WTC11 (cell line): Measurements from ENCODE around the gene TOPAZ1. TPM values are rescaled to one million over a fixed set of nuclear protein-coding genes. Genes with fewer than 3 reads are reported as not detected.
A peak's percentile ranks its signal among the peaks of the same experiment; 100 is the strongest.

Source experiments
- ATAC-seq: fragments of 200-7000 bp; cut with Tn5 transposase; 2 replicates; pipeline ENCODE4 v1.10.0; 2021; ENCODE audit warnings: mild to moderate bottlenecking, moderate library complexity
- CTCF ChIA-PET: fragments of 300-600 bp; sonication (Branson Sonifier 250); formaldehyde crosslinking; loops from one replicate; lab custom pipeline; 2021; ENCODE audit warnings: antibody characterized with exemption; lab: Charles Lee
- POLR2A ChIA-PET: fragments of 350-600 bp; sonication (Branson Sonifier 250); formaldehyde crosslinking; loops from one replicate; lab custom pipeline; 2021; ENCODE audit warnings: antibody characterized with exemption; lab: Charles Lee
- DNase-seq: peaks from one replicate; pipeline ENCODE4 v3.0.0; 2021; ENCODE audit warnings: low spot score
- H3K27ac Mint-ChIP-seq: 2 replicates; pipeline ENCODE4 v1.8.0; 2021; ENCODE audit warnings: mixed read lengths
- H3K27me3 Mint-ChIP-seq: 2 replicates; pipeline ENCODE4 v1.8.0; 2021; ENCODE audit warnings: low read depth, mild to moderate bottlenecking, moderate library complexity, mixed read lengths
- H3K36me3 Mint-ChIP-seq: 2 replicates; pipeline ENCODE4 v1.8.0; 2021; ENCODE audit warnings: mixed read lengths
- H3K4me1 Mint-ChIP-seq: 2 replicates; pipeline ENCODE4 v1.8.0; 2022; ENCODE audit warnings: mixed read lengths
- H3K4me3 Mint-ChIP-seq: 2 replicates; pipeline ENCODE4 v1.8.0; 2021; ENCODE audit warnings: mild to moderate bottlenecking, moderate library complexity, mixed read lengths
- H3K9me3 Mint-ChIP-seq: 2 replicates; pipeline ENCODE4 v1.8.0; 2021; ENCODE audit warnings: mixed read lengths
- GTF2I ChIP-seq: fragments of 250-450 bp; sonication (Bioruptor Pico); conservative IDR thresholded peaks from 2 replicates; pipeline ENCODE4 v1.4.0; 2021; ENCODE audit warnings: mild to moderate bottlenecking
- KAT7 ChIP-seq: sonication (generic); formaldehyde crosslinking; IDR thresholded peaks from 2 replicates; pipeline ENCODE4 v1.8.1; 2023; ENCODE audit warnings: missing genetic modification reagents, mild to moderate bottlenecking, borderline replicate concordance
- NFATC4 ChIP-seq: fragments of 250-450 bp; sonication (Bioruptor Pico); IDR thresholded peaks from 2 replicates; pipeline ENCODE4 v1.9.0; 2021; ENCODE audit warnings: mild to moderate bottlenecking
- NFE2L1 ChIP-seq: sonication (generic); formaldehyde crosslinking; IDR thresholded peaks from 2 replicates; pipeline ENCODE4 v1.8.1; 2023; ENCODE audit warnings: missing genetic modification reagents
- NR2C2 ChIP-seq: sonication (generic); formaldehyde crosslinking; IDR thresholded peaks from 2 replicates; pipeline ENCODE4 v1.8.0; 2022; ENCODE audit warnings: mild to moderate bottlenecking, missing genetic modification reagents
- PRDM15 ChIP-seq: sonication (generic); formaldehyde crosslinking; IDR thresholded peaks from 2 replicates; pipeline ENCODE4 v1.8.0; 2022; ENCODE audit warnings: missing genetic modification reagents
- TCF7 ChIP-seq: sonication (generic); formaldehyde crosslinking; IDR thresholded peaks from 2 replicates; pipeline ENCODE4 v1.8.0; 2022; ENCODE audit warnings: mild to moderate bottlenecking, low read depth, missing genetic modification reagents, moderate library complexity
- USF1 ChIP-seq: sonication (generic); formaldehyde crosslinking; IDR thresholded peaks from 2 replicates; pipeline ENCODE4 v1.8.0; 2022; ENCODE audit warnings: mild to moderate bottlenecking, missing genetic modification reagents
- USF2 ChIP-seq: sonication (generic); formaldehyde crosslinking; IDR thresholded peaks from 2 replicates; pipeline ENCODE4 v1.8.1; 2023; ENCODE audit warnings: mild to moderate bottlenecking, missing genetic modification reagents, moderate library complexity
- ZBTB21 ChIP-seq: sonication (generic); formaldehyde crosslinking; IDR thresholded peaks from 2 replicates; pipeline ENCODE4 v1.8.1; 2023; ENCODE audit warnings: mild to moderate bottlenecking, missing genetic modification reagents, borderline replicate concordance
- ZNF121 ChIP-seq: sonication (generic); formaldehyde crosslinking; IDR thresholded peaks from 2 replicates; pipeline ENCODE4 v1.8.0; 2023; ENCODE audit warnings: missing genetic modification reagents
- total RNA-seq: library from RNA; stranded (reverse); gene quantifications from 3 replicates; pipeline ENCODE4 v1.2.3, GENCODE V29; 2021
- TF ChIP-seq, protein P1 (sequence below): sonication (generic); formaldehyde crosslinking; IDR thresholded peaks from 2 replicates; pipeline ENCODE4 v1.8.1; 2022; ENCODE audit warnings: mild to moderate bottlenecking, moderate library complexity, missing genetic modification reagents
- TF ChIP-seq, protein P2 (sequence below): sonication (generic); formaldehyde crosslinking; IDR thresholded peaks from 2 replicates; pipeline ENCODE4 v1.8.0; 2023; ENCODE audit warnings: mild to moderate bottlenecking, missing genetic modification reagents
- TF ChIP-seq, protein P3 (sequence below): sonication (generic); formaldehyde crosslinking; IDR thresholded peaks from 2 replicates; pipeline ENCODE4 v1.8.0; 2023; ENCODE audit warnings: missing genetic modification reagents, mild to moderate bottlenecking, borderline replicate concordance
- TF ChIP-seq, protein P4 (sequence below): fragments of 250-450 bp; sonication (Bioruptor Pico); IDR thresholded peaks from 2 replicates; pipeline ENCODE4 v1.9.0; 2021; ENCODE audit warnings: moderate library complexity, mild to moderate bottlenecking, inconsistent platforms, borderline replicate concordance

TOPAZ1 gene
- total RNA-seq, 1 experiment from 2014 or later, result not detected

GRCh38 chr3:44318891-44319311, 77.2 kb downstream of the TOPAZ1 start:
- no peak for TF ChIP-seq USF1 (CRISPR knock-in tag)
- TF ChIP-seq GTF2I (CRISPR knock-in tag), result peak; percentile 86
- no peak for TF ChIP-seq NFE2L1 (CRISPR knock-in tag)
- TF ChIP-seq, protein P1, sequence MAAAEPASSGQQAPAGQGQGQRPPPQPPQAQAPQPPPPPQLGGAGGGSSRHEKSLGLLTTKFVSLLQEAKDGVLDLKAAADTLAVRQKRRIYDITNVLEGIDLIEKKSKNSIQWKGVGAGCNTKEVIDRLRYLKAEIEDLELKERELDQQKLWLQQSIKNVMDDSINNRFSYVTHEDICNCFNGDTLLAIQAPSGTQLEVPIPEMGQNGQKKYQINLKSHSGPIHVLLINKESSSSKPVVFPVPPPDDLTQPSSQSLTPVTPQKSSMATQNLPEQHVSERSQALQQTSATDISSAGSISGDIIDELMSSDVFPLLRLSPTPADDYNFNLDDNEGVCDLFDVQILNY (CRISPR knock-in tag), result no peak
- TF ChIP-seq NFATC4 (CRISPR knock-in tag), result no peak
- no peak for TF ChIP-seq USF2 (CRISPR knock-in tag)
- TF ChIP-seq, protein P2, sequence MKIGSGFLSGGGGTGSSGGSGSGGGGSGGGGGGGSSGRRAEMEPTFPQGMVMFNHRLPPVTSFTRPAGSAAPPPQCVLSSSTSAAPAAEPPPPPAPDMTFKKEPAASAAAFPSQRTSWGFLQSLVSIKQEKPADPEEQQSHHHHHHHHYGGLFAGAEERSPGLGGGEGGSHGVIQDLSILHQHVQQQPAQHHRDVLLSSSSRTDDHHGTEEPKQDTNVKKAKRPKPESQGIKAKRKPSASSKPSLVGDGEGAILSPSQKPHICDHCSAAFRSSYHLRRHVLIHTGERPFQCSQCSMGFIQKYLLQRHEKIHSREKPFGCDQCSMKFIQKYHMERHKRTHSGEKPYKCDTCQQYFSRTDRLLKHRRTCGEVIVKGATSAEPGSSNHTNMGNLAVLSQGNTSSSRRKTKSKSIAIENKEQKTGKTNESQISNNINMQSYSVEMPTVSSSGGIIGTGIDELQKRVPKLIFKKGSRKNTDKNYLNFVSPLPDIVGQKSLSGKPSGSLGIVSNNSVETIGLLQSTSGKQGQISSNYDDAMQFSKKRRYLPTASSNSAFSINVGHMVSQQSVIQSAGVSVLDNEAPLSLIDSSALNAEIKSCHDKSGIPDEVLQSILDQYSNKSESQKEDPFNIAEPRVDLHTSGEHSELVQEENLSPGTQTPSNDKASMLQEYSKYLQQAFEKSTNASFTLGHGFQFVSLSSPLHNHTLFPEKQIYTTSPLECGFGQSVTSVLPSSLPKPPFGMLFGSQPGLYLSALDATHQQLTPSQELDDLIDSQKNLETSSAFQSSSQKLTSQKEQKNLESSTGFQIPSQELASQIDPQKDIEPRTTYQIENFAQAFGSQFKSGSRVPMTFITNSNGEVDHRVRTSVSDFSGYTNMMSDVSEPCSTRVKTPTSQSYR (CRISPR knock-in tag), result 0 out of 2 replicates have a peak, but pooled peaks have one; percentile 20
- TF ChIP-seq ZNF121 (CRISPR knock-in tag), result no peak
- TF ChIP-seq, protein P3, sequence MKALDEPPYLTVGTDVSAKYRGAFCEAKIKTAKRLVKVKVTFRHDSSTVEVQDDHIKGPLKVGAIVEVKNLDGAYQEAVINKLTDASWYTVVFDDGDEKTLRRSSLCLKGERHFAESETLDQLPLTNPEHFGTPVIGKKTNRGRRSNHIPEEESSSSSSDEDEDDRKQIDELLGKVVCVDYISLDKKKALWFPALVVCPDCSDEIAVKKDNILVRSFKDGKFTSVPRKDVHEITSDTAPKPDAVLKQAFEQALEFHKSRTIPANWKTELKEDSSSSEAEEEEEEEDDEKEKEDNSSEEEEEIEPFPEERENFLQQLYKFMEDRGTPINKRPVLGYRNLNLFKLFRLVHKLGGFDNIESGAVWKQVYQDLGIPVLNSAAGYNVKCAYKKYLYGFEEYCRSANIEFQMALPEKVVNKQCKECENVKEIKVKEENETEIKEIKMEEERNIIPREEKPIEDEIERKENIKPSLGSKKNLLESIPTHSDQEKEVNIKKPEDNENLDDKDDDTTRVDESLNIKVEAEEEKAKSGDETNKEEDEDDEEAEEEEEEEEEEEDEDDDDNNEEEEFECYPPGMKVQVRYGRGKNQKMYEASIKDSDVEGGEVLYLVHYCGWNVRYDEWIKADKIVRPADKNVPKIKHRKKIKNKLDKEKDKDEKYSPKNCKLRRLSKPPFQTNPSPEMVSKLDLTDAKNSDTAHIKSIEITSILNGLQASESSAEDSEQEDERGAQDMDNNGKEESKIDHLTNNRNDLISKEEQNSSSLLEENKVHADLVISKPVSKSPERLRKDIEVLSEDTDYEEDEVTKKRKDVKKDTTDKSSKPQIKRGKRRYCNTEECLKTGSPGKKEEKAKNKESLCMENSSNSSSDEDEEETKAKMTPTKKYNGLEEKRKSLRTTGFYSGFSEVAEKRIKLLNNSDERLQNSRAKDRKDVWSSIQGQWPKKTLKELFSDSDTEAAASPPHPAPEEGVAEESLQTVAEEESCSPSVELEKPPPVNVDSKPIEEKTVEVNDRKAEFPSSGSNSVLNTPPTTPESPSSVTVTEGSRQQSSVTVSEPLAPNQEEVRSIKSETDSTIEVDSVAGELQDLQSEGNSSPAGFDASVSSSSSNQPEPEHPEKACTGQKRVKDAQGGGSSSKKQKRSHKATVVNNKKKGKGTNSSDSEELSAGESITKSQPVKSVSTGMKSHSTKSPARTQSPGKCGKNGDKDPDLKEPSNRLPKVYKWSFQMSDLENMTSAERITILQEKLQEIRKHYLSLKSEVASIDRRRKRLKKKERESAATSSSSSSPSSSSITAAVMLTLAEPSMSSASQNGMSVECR (CRISPR knock-in tag), result no peak
- no peak for TF ChIP-seq ZBTB21 (CRISPR knock-in tag)
- TF ChIP-seq KAT7, result no peak
- TF ChIP-seq, protein P4, sequence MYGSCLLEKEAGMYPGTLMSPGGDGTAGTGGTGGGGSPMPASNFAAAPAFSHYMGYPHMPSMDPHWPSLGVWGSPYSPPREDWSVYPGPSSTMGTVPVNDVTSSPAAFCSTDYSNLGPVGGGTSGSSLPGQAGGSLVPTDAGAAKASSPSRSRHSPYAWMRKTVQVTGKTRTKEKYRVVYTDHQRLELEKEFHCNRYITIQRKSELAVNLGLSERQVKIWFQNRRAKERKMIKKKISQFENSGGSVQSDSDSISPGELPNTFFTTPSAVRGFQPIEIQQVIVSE (CRISPR knock-in tag), result no peak
- no peak for TF ChIP-seq NR2C2 (CRISPR knock-in tag)
- TF ChIP-seq PRDM15 (CRISPR knock-in tag), result no peak
- TF ChIP-seq TCF7, result no peak
- TF ChIP-seq, all 79 proteins: peak for 2
- peak; percentile 57 for DNase-seq
- Mint-ChIP-seq H3K4me3 (no peak overlapping the region), H3K27ac (no peak overlapping the region), H3K9me3 (no peaks in the 10 kb centered on the region), H3K27me3 (no peaks in the 10 kb centered on the region), H3K4me1 (peaks cover 3% of the 10 kb centered on the region; the same call in 1 of the 2 replicates), H3K36me3 (no peaks in the 10 kb centered on the region)
- POLR2A ChIA-PET, result interaction anchor here (0.6 kb wide), 1 partner anchor 400 kb away, joined by 5 read pairs; no protein-coding TSS in a partner anchor
- CTCF ChIA-PET, result interaction anchor here (0.6 to 1.0 kb wide), 3 partner anchors 25 to 463 kb away, joined by 3 to 4 read pairs (median 4); no protein-coding TSS in a partner anchor
- ATAC-seq, result peak; percentile 98
